ENCODE results near the gene PTPRA.
"Not testable (repeated sequence)": the region's sequence is repeated elsewhere in the genome, so short reads cannot be mapped to it uniquely, and the experiment has no call there.

PTPRA gene

DNA sequence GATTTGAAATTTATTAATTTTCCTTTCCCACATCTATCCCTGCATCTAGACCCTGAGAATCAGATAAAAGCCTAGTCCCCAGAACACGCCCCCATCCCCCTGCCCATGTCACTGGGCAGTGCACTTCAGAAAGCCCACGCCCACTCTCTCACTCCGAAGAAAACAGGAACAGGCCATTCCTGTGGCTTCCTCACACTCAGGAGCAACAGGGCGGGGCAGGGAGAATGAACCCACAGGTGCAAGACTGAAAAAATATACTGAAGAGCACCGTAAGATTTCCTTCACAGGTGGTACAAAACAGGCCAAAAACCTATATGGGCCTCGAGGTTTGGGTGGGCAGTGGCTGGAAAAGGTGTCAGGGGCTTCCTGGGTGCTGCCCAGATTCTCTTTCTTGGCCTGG lies 201.5 kb downstream of the PTPRA start:
- no peak for DNase-seq (ENCODE audit: low spot score)

DNA sequence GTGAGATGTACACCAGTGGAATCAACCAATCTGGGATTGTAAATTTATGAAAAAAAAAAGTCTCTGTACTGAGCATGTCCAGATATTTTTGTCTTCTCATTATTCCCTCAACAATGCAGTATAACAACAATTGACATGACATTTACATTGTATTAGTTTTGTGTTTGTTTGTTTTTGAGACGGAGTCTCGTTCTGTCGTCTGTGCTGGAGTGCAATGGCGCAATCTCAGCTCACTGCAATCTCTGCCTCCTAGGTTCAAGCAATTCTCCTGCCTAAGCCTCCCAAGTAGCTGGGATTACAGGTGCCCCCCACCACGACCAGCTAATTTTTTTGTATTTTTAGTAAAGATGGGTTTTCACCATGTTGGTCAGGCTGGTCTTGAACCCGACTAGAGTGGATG lies 202.0 kb downstream of the PTPRA start:
- DNase-seq (ENCODE audit: low spot score) = not testable (repeated sequence)

DNA sequence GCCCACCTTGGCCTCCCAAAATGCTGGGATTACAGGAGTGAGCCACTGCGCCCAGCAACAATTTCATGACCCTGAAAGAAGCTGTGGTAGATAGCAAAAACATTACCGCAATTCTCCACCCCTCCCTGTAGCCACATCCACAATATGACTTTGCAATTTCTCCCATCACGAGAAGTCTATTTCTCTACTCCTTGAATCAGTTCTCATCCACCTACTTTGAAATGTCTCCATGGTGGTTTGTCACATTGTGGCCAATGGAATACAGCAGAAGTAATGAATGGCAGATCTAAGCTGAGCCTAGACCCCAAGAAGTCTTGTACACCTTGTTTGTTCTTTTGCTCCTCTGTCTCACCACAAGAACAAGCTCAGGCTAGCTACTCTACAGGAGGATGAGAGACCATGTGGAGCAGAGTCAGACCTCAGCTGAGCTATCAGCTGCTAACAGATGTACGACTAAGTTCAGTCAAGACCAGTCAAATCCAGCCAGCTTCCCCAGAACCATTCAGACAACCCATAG lies 204.4 kb downstream of the PTPRA start:
- DNase-seq (ENCODE audit: low spot score) = no peak

DNA sequence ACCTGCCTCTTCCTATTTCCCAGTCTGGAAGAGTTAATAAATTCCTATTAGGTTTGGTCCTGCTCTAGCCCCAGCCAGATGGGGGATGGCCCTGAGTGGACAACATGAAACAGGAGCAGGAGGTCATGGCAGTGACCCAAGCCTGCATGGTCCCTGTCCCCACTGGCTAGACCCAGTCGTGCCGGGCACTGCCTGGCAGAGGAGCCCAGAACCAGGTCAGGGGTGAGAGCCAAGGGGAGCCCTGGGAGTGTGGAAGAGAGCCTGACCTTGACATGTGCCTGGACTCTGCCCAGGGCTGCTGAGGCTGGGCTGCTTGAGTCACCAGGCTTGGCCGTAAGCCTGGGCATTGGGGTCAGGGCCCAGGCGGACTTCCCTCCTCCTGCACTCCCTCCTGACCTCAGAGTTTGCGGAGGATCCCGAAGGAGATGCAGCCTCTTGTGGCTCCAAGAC lies 207.7 kb downstream of the PTPRA start:
- DNase-seq (ENCODE audit: low spot score) = peak; percentile 16

DNA sequence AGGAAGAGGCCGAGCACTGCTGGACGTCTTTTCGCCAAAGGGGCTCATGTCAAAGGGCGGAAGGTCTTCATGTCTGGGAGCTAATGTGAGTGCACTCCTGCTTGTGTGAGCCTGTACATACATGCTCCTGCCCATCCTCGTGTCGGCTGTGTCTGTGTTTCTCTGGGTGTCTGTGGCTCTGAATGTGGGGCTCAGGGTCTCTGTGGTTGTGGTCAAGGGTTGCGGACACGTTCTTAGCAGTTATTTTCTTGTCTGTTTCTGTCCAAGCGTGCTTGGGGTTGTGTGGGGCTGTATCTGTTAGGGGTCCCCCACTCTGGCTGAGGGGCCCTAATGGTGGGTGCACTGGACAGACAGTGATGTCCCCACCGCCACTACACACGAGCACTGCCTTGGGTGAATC lies 208.4 kb downstream of the PTPRA start:
- DNase-seq (ENCODE audit: low spot score) = no peak

DNA sequence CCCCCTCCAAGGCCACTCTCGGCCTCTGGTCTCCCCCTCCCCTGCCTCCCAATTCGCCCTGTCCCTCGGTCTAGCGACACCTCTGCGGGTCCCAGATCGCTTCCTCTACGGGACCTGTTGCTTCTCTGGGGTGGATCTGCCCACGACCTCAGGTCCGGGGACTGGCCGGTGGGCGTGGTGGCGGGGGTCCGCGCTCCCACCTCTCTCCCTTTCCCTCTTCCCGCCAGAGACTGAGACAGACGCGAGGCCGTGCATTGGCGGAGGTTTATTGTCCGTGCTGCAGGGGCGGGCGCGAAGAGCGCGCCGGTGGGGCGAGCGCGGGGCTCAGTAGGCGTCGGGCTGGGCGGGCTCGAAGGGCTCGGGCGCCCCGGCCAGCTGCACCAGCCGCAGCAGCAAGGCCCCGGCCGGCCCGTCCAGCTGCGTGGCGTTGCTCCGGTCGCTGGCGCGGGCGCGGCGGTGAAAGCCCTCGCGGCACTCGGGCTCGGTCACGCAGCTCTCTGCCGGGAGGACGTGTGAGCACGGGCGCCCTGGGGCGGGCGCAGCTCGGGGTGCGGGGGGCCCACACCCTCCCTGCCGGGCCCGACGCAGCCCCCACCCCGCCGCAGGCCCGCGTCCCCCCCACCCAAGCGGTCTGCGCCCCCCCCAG lies 209.1 kb downstream of the PTPRA start:
- DNase-seq (ENCODE audit: low spot score) = no peak

DNA sequence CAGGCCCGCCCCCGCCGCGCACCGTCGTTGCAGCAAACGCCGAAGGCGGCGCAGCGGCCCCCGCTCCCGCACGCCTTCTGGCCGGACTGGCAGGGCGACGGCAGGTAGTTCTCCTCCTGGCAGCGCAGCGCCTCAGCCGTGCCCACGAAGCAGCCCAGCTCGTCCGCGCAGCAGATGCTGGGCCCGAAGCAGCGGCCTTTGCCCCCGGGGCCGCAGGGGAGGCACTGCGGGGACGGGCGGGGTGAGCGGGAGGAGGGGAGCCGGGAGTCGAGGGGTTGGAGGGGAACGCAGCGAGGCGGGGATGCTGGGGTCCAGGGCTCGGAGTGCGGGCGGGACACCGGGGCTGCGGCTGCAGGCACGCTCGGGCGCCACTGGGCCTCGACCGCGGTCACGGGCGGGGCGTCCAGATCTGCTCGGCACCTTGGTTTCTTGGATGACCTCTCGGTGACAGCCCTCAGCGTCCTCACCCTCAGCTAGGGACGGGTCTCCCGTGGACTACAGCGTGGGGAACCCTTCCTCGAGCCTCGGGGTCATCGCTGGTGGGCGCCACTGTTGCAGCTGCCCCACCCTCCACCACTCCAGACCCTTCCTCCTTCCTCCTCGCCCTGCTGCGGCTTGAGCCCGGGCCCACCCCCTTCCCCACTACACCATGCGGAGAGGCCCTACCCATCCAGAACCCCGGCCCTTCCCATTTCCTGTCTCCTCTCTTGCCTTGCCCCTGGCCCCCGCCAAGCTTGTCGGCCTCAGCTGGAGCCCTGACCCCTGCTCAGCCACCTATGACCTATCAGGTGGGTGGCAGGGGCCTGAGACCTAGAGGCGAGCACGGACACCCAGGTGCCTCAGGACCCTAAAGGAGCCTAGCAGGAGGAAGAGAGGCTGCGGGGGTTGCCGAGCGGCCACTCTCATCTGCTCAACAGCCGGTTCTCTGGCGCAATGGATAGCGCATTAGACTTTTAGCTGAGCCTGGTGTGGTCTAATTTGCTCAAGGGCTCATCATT lies 210.0 kb downstream of the PTPRA start:
- no peak for DNase-seq (ENCODE audit: low spot score)

DNA sequence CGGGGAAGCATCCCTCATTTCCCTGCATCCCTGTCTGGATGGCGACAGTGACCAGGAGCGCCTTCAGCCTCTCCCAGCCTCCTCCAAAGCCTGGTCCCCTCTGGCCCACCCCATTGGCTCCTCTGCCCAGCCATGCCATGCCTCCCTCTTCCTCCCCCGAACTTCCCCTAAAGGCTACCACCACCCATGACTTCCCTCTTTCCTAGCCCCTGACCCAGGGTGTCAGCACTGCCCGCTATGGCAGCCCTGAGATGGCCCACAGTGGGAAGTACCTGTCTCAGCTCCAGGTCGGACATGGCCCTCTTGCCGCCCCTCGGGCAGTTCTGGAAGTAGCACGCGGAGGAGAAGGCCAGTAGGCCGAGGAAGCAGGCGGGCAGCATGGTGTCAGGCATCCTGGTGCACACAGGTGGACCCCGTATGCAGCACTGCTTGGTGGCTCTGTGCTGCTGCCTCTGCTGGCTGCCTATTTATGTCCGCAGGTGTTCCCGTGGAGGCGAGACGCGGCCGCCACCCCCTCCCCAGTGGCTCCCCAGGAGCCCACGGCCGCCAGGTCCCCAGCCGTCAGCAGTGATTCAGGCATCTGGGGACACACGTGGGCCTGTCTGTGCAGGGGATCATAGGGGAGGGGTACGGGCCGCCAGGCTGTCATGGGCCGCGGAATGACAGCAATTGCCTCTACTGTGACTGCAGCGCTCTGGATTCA lies 211.2 kb downstream of the PTPRA start, which contains the start of gene AVP:
AVP (minus strand) TSS at position 442 of the 703 bp plus-strand sequence; CDS start at position 392, 50 bp downstream.
- no peak for DNase-seq (ENCODE audit: low spot score)

DNA sequence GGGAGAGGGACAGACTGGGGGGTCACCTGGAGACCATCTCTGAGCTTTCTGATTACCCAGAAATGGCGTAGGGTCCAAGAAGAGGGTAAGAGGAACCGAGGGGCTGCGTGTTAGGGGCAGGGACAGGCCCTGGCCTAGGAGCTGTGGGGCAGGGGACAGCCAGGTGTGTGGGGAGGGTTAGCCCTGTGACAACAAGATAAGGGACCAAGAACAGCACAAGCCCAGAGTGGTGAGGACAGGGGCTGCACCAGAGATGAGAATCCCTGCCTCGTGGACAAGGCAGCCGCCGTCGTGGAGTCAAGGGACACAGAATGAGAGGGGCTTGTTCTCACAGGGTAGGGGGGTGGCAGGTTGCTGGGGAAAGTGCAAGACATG lies 211.7 kb downstream of the PTPRA start:
- no peak for DNase-seq (ENCODE audit: low spot score)

DNA sequence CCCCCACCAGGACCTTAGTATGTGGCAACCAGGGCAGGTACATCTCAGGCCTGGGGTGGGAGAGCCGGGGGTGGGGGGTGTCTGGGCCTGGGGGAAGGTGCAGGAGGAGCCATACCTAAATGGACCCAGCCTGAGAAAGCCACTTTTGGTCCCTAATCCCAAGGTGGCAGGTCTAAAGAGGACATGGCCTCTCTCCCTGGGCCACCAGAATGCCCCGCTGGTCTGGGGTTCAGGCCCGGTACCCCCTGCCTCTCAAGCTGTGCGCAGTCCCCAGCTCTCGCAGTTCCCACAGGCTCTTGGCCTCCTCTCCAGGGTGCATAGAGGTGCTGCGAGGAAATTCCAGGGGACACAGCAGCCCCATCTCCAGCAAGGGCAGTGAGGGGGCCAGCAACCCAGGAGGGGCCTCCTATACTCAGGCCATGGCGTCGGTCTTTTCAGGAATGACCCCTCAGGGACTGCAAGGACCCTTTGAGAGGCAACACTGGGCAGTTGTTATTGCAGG lies 212.3 kb downstream of the PTPRA start:
- no peak for DNase-seq (ENCODE audit: low spot score)

DNA sequence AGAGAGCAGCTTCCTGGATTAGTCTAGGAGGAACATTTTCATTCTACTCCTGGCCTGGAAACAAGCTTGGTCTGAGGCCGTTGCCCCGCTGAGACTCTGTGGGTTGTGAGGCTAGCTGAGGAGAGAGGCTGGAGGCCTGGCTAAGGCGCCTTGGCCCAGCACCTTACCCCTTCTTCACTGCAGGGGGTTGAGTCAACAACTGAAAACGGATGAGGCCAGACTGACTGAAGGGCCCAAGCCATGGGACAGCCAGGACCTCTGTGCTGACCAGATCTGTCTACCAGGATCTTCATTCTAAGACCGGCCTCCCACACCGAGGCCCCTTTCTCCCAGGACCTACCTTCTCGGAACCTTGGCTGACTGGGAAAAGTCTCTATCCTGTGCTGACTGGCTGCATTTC lies 214.8 kb downstream of the PTPRA start:
- DNase-seq (ENCODE audit: low spot score) = no peak
